ENCODE measurements around the gene STK24. TPM values are rescaled to one million over a fixed set of nuclear protein-coding genes. Genes with fewer than 3 reads are reported as not detected.
"Not testable (repeated sequence)": the region's sequence is repeated elsewhere in the genome, so short reads cannot be mapped to it uniquely, and the experiment has no call there.

The STK24 gene
- total RNA-seq, result 10 to 100 TPM; 50.8 to 80.3 TPM

GRCh38 chr13:98576963-98577835, at the start of gene STK24:
TSS of gene STK24 (minus strand) at chr13:98577107. CDS start at chr13:98576786, 321 bp downstream.
- H3K4me3 ChIP-seq, result peak within 1 kb of the TSS; percentile 98
- TF ChIP-seq, protein P1, sequence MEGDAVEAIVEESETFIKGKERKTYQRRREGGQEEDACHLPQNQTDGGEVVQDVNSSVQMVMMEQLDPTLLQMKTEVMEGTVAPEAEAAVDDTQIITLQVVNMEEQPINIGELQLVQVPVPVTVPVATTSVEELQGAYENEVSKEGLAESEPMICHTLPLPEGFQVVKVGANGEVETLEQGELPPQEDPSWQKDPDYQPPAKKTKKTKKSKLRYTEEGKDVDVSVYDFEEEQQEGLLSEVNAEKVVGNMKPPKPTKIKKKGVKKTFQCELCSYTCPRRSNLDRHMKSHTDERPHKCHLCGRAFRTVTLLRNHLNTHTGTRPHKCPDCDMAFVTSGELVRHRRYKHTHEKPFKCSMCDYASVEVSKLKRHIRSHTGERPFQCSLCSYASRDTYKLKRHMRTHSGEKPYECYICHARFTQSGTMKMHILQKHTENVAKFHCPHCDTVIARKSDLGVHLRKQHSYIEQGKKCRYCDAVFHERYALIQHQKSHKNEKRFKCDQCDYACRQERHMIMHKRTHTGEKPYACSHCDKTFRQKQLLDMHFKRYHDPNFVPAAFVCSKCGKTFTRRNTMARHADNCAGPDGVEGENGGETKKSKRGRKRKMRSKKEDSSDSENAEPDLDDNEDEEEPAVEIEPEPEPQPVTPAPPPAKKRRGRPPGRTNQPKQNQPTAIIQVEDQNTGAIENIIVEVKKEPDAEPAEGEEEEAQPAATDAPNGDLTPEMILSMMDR (IDR thresholded peaks at IDR 0.05), result no peak
- H3K4me1 ChIP-seq (ENCODE audit: control insufficient read depth in 1 of 2, low read depth in 2 of 2), result peaks cover 28 to 36% of the 10 kb centered on the region in 2 donors
- peak within 1 kb of the TSS; percentile 97 to 99 for H3K27ac ChIP-seq
- H3K27me3 ChIP-seq (replicated peaks; ENCODE audit: insufficient read depth), result no peaks in the 10 kb centered on the region
- no peaks in the 10 kb centered on the region for H3K36me3 ChIP-seq
- DNase-seq (ENCODE audit: low spot score) (no peak), ATAC-seq (ENCODE audit: insufficient number of reproducible peaks, low FRiP score, low read depth) (peak; percentile 80)
- no peaks in the 10 kb centered on the region for H3K9me3 ChIP-seq

GRCh38 chr13:98626298-98626935, 49.5 kb upstream of the STK24 start:
- TF ChIP-seq, protein P1 (IDR thresholded peaks at IDR 0.05), result no peak
- no peak overlapping the region for H3K27ac ChIP-seq
- no peak overlapping the region for H3K4me3 ChIP-seq
- H3K27me3 ChIP-seq (replicated peaks; ENCODE audit: insufficient read depth), result no peaks in the 10 kb centered on the region
- ATAC-seq (ENCODE audit: insufficient number of reproducible peaks, low FRiP score, low read depth) (no peak), DNase-seq (ENCODE audit: low spot score) (no peak)
- H3K36me3 ChIP-seq, result no peaks in the 10 kb centered on the region
- peaks cover 8 to 16% of the 10 kb centered on the region in 2 donors for H3K4me1 ChIP-seq (ENCODE audit: control insufficient read depth in 1 of 2, low read depth in 2 of 2)
- H3K9me3 ChIP-seq, result no peaks in the 10 kb centered on the region

GRCh38 chr13:98624589-98624988, 47.7 kb upstream of the STK24 start:
- peaks cover 8 to 16% of the 10 kb centered on the region in 2 donors for H3K4me1 ChIP-seq (ENCODE audit: control insufficient read depth in 1 of 2, low read depth in 2 of 2)
- H3K9me3 ChIP-seq; H3K4me3 ChIP-seq; H3K27ac ChIP-seq; ATAC-seq (ENCODE audit: insufficient number of reproducible peaks, low FRiP score, low read depth); DNase-seq (ENCODE audit: low spot score); H3K27me3 ChIP-seq (replicated peaks; ENCODE audit: insufficient read depth); H3K36me3 ChIP-seq: not testable (repeated sequence)

DNA sequence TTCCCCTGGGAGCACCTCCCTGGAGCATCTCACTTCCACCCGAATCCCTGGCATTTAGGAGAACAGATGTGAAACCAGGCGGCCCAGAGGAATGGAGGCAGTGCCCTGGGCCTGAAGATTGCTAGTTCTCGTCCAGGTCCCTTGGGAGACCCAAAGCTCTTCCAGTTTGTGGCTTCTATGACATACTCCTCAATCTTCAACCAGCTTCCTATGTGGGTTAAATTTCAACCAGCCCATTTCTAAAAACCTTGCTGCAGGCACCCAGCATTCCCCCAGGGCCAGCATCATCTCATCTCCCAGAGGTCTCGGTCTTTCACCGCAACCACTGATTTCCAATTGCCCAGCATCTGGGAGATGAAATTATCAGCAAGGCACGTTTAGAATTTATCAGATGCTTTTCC, 46.0 kb upstream of the STK24 start:
- Histone ChIP-seq H3K36me3 (no peaks in the 10 kb centered on the region), H3K4me3 (no peak overlapping the region), H3K9me3 (no peaks in the 10 kb centered on the region), H3K27ac (no peak overlapping the region), H3K4me1 (ENCODE audit: control insufficient read depth in 1 of 2, low read depth in 2 of 2) (peaks cover 8 to 16% of the 10 kb centered on the region in 2 donors), H3K27me3 (replicated peaks; ENCODE audit: insufficient read depth) (no peaks in the 10 kb centered on the region)
- TF ChIP-seq, protein P1 (IDR thresholded peaks at IDR 0.05), result no peak
- DNase-seq (ENCODE audit: low spot score), result no peak
- no peak for ATAC-seq (ENCODE audit: insufficient number of reproducible peaks, low FRiP score, low read depth)

DNA sequence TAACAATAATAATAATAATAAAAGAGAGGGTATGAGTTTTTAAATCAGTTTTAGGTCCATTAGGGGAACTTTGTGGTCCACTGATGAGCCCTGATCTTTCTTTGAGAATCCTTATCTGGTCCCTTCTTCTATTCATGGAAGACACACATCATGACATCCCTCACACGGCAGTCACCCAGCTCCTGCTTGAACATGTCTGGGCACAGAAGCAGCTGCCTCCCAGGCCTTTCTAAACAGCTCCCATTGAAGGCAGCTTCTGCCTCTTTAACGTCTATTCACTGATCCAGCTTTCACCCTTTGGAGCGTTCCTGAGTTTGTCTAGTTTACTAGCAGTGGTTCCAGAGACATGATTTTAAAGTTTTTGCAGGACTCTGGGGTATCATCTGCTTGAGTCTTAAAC, 42.6 kb upstream of the STK24 start:
- H3K27me3 ChIP-seq (replicated peaks; ENCODE audit: insufficient read depth), result no peaks in the 10 kb centered on the region
- DNase-seq (ENCODE audit: low spot score), result no peak
- no peaks in the 10 kb centered on the region for H3K36me3 ChIP-seq
- H3K9me3 ChIP-seq, result no peaks in the 10 kb centered on the region
- TF ChIP-seq, protein P1 (IDR thresholded peaks at IDR 0.05), result no peak
- no peak overlapping the region for H3K4me3 ChIP-seq
- H3K4me1 ChIP-seq (ENCODE audit: control insufficient read depth in 1 of 2, low read depth in 2 of 2), result peaks cover 8 to 16% of the 10 kb centered on the region in 2 donors
- ATAC-seq (ENCODE audit: insufficient number of reproducible peaks, low FRiP score, low read depth), result no peak
- no peak overlapping the region for H3K27ac ChIP-seq

GRCh38 chr13:98615595-98615994, 38.7 kb upstream of the STK24 start:
- not testable (repeated sequence) for H3K36me3 ChIP-seq; H3K9me3 ChIP-seq; H3K4me1 ChIP-seq (ENCODE audit: control insufficient read depth in 1 of 2, low read depth in 2 of 2); DNase-seq (ENCODE audit: low spot score); ATAC-seq (ENCODE audit: insufficient number of reproducible peaks, low FRiP score, low read depth); H3K4me3 ChIP-seq; H3K27ac ChIP-seq; H3K27me3 ChIP-seq (replicated peaks; ENCODE audit: insufficient read depth)
